Skeletal muscle tissue (tissue), 4 donors: ENCODE measurements around the gene HSF2BP. TPM values are rescaled to one million over a fixed set of nuclear protein-coding genes. Genes with fewer than 3 reads are reported as not detected.
A peak's percentile ranks its signal among the peaks of the same experiment; 100 is the strongest.

Experiments
- H3K27ac ChIP-seq: one replicate; pipeline ENCODE4 v1.7.0; 2013; ENCODE audit warnings: mild to moderate bottlenecking, low read depth, low read length, inconsistent platforms
- H3K27me3 ChIP-seq, 3 donors: one replicate each; pipeline ENCODE4 v1.7.0; 2013; ENCODE audit warnings: low read length in 3 of 3; ENCODE audit not compliant: control insufficient read depth in 3 of 3, insufficient read depth in 3 of 3
- H3K36me3 ChIP-seq, 3 donors: one replicate each; pipeline ENCODE4 v1.7.0; 2013; ENCODE audit warnings: low read length in 3 of 3; ENCODE audit not compliant: control insufficient read depth in 3 of 3, insufficient read depth in 3 of 3
- H3K4me1 ChIP-seq, 3 donors: one replicate each; pipeline ENCODE4 v1.7.0; 2013; ENCODE audit warnings: low read length in 3 of 3, mild to moderate bottlenecking in 3 of 3; ENCODE audit not compliant: control insufficient read depth in 3 of 3, insufficient read depth in 3 of 3
- H3K4me3 ChIP-seq, 3 donors: one replicate each; pipeline ENCODE4 v1.7.0; 2013; ENCODE audit warnings: low read length in 3 of 3
- H3K9ac ChIP-seq, 3 donors: one replicate each; pipeline ENCODE4 v1.7.0; 2013; ENCODE audit warnings: low read length in 3 of 3, mild to moderate bottlenecking in 3 of 3, moderate library complexity in 2 of 3, low read depth in 1 of 3
- H3K9me3 ChIP-seq, 3 donors: one replicate each; pipeline ENCODE4 v1.7.0; 2013; ENCODE audit warnings: low read length in 3 of 3; ENCODE audit not compliant: control insufficient read depth in 3 of 3
- total RNA-seq: library from RNA; depleted of rRNA; stranded (reverse); fragments of >200 nt; gene quantifications from one replicate; pipeline ENCODE4 v1.2.3, GENCODE V29; 2014
- donor health status: Osteomylitis.

The HSF2BP gene
- total RNA-seq, 1 donor from 2014 or later: 1.6 TPM

DNA sequence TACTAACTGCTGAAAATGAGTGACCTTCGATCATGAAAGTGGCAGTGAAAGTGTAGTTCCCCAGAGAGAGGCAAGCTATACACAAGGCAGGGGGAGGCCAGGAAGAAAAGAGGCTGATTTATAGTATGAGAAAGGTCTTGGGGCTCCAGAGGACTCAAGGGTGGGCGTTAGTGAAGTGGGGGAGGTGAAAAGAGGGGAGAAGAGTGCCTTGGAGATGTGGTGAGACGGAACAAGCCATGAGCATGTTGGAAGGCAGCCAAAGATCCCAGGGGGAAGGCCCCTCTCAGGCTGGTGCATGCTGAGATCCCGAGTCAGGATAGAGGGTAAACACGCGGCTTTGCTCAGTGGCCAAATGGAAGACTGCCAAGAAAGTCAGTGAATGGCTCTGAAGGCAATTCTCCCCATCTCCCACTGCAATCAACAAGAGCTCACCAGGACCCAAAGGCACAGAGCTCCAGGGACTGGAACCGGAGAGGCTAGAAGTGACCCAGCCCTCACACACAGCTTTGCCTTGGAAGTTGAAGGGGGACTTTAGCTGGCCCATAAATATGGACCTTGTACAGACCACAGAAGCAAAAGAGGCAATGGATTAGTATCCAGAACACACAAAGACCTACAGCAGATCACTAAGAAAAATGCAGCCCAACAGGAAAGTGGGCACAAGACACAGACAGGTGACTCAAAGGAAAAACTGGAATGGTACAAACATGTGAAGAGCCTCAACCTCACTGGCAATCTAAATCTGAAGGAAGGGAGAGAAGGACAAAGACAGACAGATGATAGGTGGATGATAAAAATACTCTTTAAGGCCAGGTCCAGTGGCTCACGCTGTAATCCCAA, 49.6 kb downstream of the HSF2BP start:
- Histone ChIP-seq H3K4me1 (peaks cover 2 to 8% (median 5%) of the 10 kb centered on the region in 3 donors), H3K4me3 (no peak overlapping the region), H3K27ac (no peak overlapping the region), H3K36me3 (no peaks in the 10 kb centered on the region), H3K27me3 (no peaks in the 10 kb centered on the region), H3K9me3 (no peaks in the 10 kb centered on the region), H3K9ac (no peak overlapping the region)

DNA sequence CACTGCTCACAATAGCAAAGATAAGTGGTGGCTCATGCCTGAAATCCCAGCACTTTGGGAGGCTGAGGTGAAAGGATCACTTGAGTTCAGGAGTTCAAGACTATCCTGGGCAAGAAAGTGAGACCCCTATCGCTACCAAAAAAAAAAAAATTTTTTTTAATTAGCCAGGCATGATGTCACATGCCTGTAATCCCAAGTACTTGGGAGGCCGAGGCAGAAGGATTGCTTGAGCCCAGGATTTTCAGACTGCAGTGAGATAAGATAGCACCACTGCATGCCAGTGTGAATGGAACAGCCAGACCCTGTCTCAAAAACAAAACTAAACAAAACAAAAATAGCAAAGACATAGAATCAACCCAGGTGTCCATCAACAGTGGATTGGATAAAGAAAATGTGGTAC, 50.6 kb downstream of the HSF2BP start:
- H3K27ac ChIP-seq: no peak overlapping the region
- peaks cover 7 to 19% (median 12%) of the 10 kb centered on the region in 3 donors for H3K4me1 ChIP-seq
- H3K4me3 ChIP-seq: no peak overlapping the region
- no peaks in the 10 kb centered on the region for H3K9me3 ChIP-seq
- H3K9ac ChIP-seq: no peak overlapping the region
- H3K36me3 ChIP-seq: no peaks in the 10 kb centered on the region
- no peaks in the 10 kb centered on the region for H3K27me3 ChIP-seq

GRCh38 chr21:43608225-43608624, 51.1 kb downstream of the HSF2BP start:
- Histone ChIP-seq H3K9ac (no peak overlapping the region), H3K27ac (no peak overlapping the region), H3K9me3 (no peaks in the 10 kb centered on the region), H3K27me3 (no peaks in the 10 kb centered on the region), H3K36me3 (no peaks in the 10 kb centered on the region), H3K4me1 (peaks cover 11 to 23% (median 16%) of the 10 kb centered on the region in 3 donors), H3K4me3 (no peak overlapping the region)

DNA sequence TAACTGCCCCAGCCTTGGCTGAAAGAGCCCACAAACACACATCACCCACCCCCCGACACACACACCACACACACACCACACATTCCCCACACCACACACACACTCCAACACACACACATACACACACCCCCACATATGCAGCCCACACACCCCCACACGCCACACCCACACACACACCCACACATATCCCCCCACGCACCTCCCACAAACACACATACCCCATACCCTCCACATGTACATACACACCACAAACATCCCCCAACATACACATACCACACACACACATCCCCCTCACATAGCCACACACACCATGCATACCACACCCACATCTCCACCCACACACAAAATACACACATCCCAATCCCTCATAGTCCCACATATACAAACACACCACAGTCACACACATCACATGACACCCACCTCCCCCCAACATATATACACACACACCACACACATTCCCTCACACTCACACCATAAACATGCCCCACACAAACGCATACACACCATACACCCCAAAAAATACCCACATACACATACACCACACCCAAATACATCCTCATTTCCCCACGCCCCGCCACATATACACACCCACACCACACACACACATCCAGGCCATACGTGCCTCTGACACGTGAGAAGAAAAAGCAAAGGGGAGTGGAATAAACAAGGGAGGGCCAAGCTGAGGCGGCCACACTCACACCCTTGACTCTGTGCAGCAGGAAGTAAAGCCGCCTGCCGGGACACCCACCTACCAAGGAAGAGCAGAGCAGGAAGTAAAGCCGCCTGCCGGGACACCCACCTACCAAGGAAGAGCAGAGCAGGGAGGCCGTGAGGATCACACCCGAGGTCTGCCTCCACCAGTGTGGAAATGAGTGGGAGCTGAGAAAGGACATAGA, 53.7 kb downstream of the HSF2BP start:
- no peaks in the 10 kb centered on the region for H3K9me3 ChIP-seq
- no peak overlapping the region for H3K27ac ChIP-seq
- H3K27me3 ChIP-seq: no peaks in the 10 kb centered on the region
- no peak overlapping the region for H3K4me3 ChIP-seq
- H3K9ac ChIP-seq: no peak overlapping the region
- H3K4me1 ChIP-seq: peaks cover 19 to 34% (median 26%) of the 10 kb centered on the region in 3 donors
- H3K36me3 ChIP-seq: no peaks in the 10 kb centered on the region

- no peak overlapping the region for H3K9ac ChIP-seq
- H3K27me3 ChIP-seq: no peaks in the 10 kb centered on the region
Observed at GRCh38 chr21:43604505-43605204, 54.6 kb downstream of the HSF2BP start.

DNA sequence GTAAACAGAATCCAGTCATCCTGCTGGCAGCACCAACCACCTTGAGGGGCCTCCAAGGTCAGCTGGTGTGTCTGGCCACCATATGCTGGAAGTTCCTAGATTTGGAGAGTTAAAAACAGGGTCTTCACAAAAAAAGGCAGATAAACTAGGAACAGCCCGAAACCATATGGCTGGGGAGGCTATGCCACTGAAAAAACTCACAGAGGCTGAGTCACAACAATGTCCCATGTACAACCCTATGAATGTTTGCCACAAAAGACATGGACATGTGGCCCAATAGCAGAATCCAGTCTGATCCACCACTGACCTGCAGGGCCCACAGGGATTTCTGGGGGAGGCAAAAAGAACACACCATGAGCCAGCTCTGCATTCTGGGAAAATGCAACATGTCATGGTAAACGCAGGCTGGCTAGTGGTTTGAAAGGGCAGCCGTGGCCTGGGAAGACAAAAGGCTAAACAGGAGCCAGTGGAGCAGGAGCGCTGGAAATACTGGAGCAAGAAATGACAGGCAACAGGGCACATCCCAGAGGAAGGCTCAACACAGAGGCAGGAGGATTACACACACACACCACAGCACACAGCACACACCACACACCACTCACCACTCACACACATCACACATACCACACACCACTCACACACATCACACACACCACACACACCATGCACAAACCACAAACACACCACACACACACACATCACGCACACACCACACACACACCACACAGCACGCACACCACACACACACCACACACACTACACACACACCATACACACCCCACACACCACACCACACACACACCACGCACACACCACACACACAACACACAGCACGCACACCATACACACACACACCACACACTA, 55.4 kb downstream of the HSF2BP start:
- no peaks in the 10 kb centered on the region for H3K27me3 ChIP-seq
- no peak overlapping the region for H3K4me3 ChIP-seq
- H3K4me1 ChIP-seq: peaks cover 14 to 29% (median 26%) of the 10 kb centered on the region in 3 donors
- peak overlapping the region; percentile 70 for H3K27ac ChIP-seq
- no peaks in the 10 kb centered on the region for H3K9me3 ChIP-seq
- no peaks in the 10 kb centered on the region for H3K36me3 ChIP-seq
- peak overlapping the region in 1 of 3 donors; percentile 73 for H3K9ac ChIP-seq

More at GRCh38 chr21:43604505-43605204, 54.6 kb downstream of the HSF2BP start:
- no peak overlapping the region for H3K4me3 ChIP-seq
- H3K4me1 ChIP-seq: peaks cover 16 to 32% (median 26%) of the 10 kb centered on the region in 3 donors
- H3K36me3 ChIP-seq: no peaks in the 10 kb centered on the region
- H3K9me3 ChIP-seq: no peaks in the 10 kb centered on the region
- no peak overlapping the region for H3K27ac ChIP-seq

DNA sequence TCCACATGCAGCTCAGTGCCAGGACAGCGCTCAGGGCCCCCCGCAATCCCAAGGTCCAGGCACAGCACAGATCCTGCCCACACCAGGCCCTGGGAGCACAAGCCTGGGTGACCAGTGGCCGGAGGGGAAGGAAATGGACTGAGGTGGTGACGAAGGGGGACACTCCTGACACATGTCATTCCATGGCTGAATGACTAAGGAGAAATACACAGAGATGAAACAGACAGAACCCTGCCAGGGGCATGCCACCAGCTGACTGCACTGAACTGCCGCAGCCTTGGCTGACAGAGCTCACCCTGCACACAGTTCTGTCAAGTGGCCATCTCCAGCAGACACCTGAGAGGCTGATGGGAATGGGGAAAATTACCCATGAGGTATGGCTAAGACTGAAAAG, 56.1 kb downstream of the HSF2BP start:
- H3K27ac ChIP-seq: peak overlapping the region; percentile 70
- H3K27me3 ChIP-seq: no peaks in the 10 kb centered on the region
- H3K4me3 ChIP-seq: no peak overlapping the region
- peak overlapping the region in 1 of 3 donors; percentile 73 for H3K9ac ChIP-seq
- H3K9me3 ChIP-seq: no peaks in the 10 kb centered on the region
- no peaks in the 10 kb centered on the region for H3K36me3 ChIP-seq
- peaks cover 14 to 29% (median 26%) of the 10 kb centered on the region in 3 donors for H3K4me1 ChIP-seq

- Histone ChIP-seq H3K27ac (peak overlapping the region; percentile 70), H3K4me1 (peaks cover 14 to 29% (median 26%) of the 10 kb centered on the region in 3 donors), H3K36me3 (no peaks in the 10 kb centered on the region), H3K4me3 (no peak overlapping the region), H3K9me3 (no peaks in the 10 kb centered on the region), H3K27me3 (no peaks in the 10 kb centered on the region), H3K9ac (peak overlapping the region in 1 of 3 donors; percentile 73)
Observed at GRCh38 chr21:43602266-43603232, 56.7 kb downstream of the HSF2BP start.
